ENCODE results near the gene CDH23.

CDH23 gene

GRCh38 chr10:71383972-71384687 lies 12.6 kb upstream of the CDH23 start:
- no peak overlapping the region for H3K4me3 ChIP-seq (ENCODE audit: low read length)
- no peak overlapping the region for H3K27ac ChIP-seq (ENCODE audit: low read length)
- no peaks in the 10 kb centered on the region for H3K36me3 ChIP-seq (ENCODE audit: insufficient read depth, low read depth, low read length)
- H3K4me1 ChIP-seq (ENCODE audit: insufficient read depth, low read length) = no peaks in the 10 kb centered on the region
- H3K9ac ChIP-seq (ENCODE audit: low read depth, low read length) = no peak overlapping the region
- no peaks in the 10 kb centered on the region for H3K9me3 ChIP-seq (ENCODE audit: insufficient read depth, low read depth, low read length)
- H3K27me3 ChIP-seq (ENCODE audit: insufficient read depth, low read length) = no peaks in the 10 kb centered on the region

- H3K27me3 ChIP-seq (ENCODE audit: insufficient read depth, low read length) = peaks cover 25% of the 10 kb centered on the region
- H3K9me3 ChIP-seq (ENCODE audit: insufficient read depth, low read depth, low read length) = no peaks in the 10 kb centered on the region
- H3K4me3 ChIP-seq (ENCODE audit: low read length) = no peak overlapping the region
- H3K27ac ChIP-seq (ENCODE audit: low read length) = no peak overlapping the region
- H3K4me1 ChIP-seq (ENCODE audit: insufficient read depth, low read length) = no peaks in the 10 kb centered on the region
- H3K36me3 ChIP-seq (ENCODE audit: insufficient read depth, low read depth, low read length) = no peaks in the 10 kb centered on the region
- no peak overlapping the region for H3K9ac ChIP-seq (ENCODE audit: low read depth, low read length)
Measured at GRCh38 chr10:71388171-71388570, 8.5 kb upstream of the CDH23 start.

- no peaks in the 10 kb centered on the region for H3K9me3 ChIP-seq (ENCODE audit: insufficient read depth, low read depth, low read length)
- H3K4me1 ChIP-seq (ENCODE audit: insufficient read depth, low read length) = no peaks in the 10 kb centered on the region
- H3K27me3 ChIP-seq (ENCODE audit: insufficient read depth, low read length) = peaks cover 31% of the 10 kb centered on the region
- H3K27ac ChIP-seq (ENCODE audit: low read length) = no peak overlapping the region
- no peak overlapping the region for H3K9ac ChIP-seq (ENCODE audit: low read depth, low read length)
- H3K36me3 ChIP-seq (ENCODE audit: insufficient read depth, low read depth, low read length) = no peaks in the 10 kb centered on the region
- no peak overlapping the region for H3K4me3 ChIP-seq (ENCODE audit: low read length)
Measured at GRCh38 chr10:71388583-71389310, 8.0 kb upstream of the CDH23 start.

- Histone ChIP-seq H3K9ac (ENCODE audit: low read depth, low read length) (no peak overlapping the region), H3K4me1 (ENCODE audit: insufficient read depth, low read length) (no peaks in the 10 kb centered on the region), H3K4me3 (ENCODE audit: low read length) (no peak overlapping the region), H3K36me3 (ENCODE audit: insufficient read depth, low read depth, low read length) (no peaks in the 10 kb centered on the region), H3K27me3 (ENCODE audit: insufficient read depth, low read length) (peaks cover 42% of the 10 kb centered on the region), H3K27ac (ENCODE audit: low read length) (no peak overlapping the region), H3K9me3 (ENCODE audit: insufficient read depth, low read depth, low read length) (no peaks in the 10 kb centered on the region)
Measured at GRCh38 chr10:71389768-71390460, 6.8 kb upstream of the CDH23 start.

- H3K9me3 ChIP-seq (ENCODE audit: insufficient read depth, low read depth, low read length) = no peaks in the 10 kb centered on the region
- no peak overlapping the region for H3K27ac ChIP-seq (ENCODE audit: low read length)
- H3K36me3 ChIP-seq (ENCODE audit: insufficient read depth, low read depth, low read length) = no peaks in the 10 kb centered on the region
- H3K9ac ChIP-seq (ENCODE audit: low read depth, low read length) = no peak overlapping the region
- H3K27me3 ChIP-seq (ENCODE audit: insufficient read depth, low read length) = peaks cover 48% of the 10 kb centered on the region
- H3K4me3 ChIP-seq (ENCODE audit: low read length) = no peak overlapping the region
- H3K4me1 ChIP-seq (ENCODE audit: insufficient read depth, low read length) = no peaks in the 10 kb centered on the region
Measured at GRCh38 chr10:71390461-71390835, 6.3 kb upstream of the CDH23 start.

- Histone ChIP-seq H3K9ac (ENCODE audit: low read depth, low read length) (no peak overlapping the region), H3K27ac (ENCODE audit: low read length) (no peak overlapping the region), H3K4me3 (ENCODE audit: low read length) (no peak overlapping the region), H3K27me3 (ENCODE audit: insufficient read depth, low read length) (peaks cover 54% of the 10 kb centered on the region), H3K36me3 (ENCODE audit: insufficient read depth, low read depth, low read length) (no peaks in the 10 kb centered on the region), H3K9me3 (ENCODE audit: insufficient read depth, low read depth, low read length) (no peaks in the 10 kb centered on the region), H3K4me1 (ENCODE audit: insufficient read depth, low read length) (no peaks in the 10 kb centered on the region)
Measured at GRCh38 chr10:71390921-71391690, 5.6 kb upstream of the CDH23 start.

GRCh38 chr10:71391701-71392100 lies 5.0 kb upstream of the CDH23 start:
- H3K4me3 ChIP-seq (ENCODE audit: low read length) = no peak overlapping the region
- H3K27ac ChIP-seq (ENCODE audit: low read length) = no peak overlapping the region
- peaks cover 55% of the 10 kb centered on the region for H3K27me3 ChIP-seq (ENCODE audit: insufficient read depth, low read length)
- no peak overlapping the region for H3K9ac ChIP-seq (ENCODE audit: low read depth, low read length)
- no peaks in the 10 kb centered on the region for H3K4me1 ChIP-seq (ENCODE audit: insufficient read depth, low read length)
- H3K36me3 ChIP-seq (ENCODE audit: insufficient read depth, low read depth, low read length) = no peaks in the 10 kb centered on the region
- no peaks in the 10 kb centered on the region for H3K9me3 ChIP-seq (ENCODE audit: insufficient read depth, low read depth, low read length)

GRCh38 chr10:71392292-71392691 lies 4.4 kb upstream of the CDH23 start:
- peaks cover 59% of the 10 kb centered on the region for H3K27me3 ChIP-seq (ENCODE audit: insufficient read depth, low read length)
- no peak overlapping the region for H3K27ac ChIP-seq (ENCODE audit: low read length)
- H3K9ac ChIP-seq (ENCODE audit: low read depth, low read length) = no peak overlapping the region
- no peaks in the 10 kb centered on the region for H3K4me1 ChIP-seq (ENCODE audit: insufficient read depth, low read length)
- H3K4me3 ChIP-seq (ENCODE audit: low read length) = no peak overlapping the region
- H3K9me3 ChIP-seq (ENCODE audit: insufficient read depth, low read depth, low read length) = no peaks in the 10 kb centered on the region
- no peaks in the 10 kb centered on the region for H3K36me3 ChIP-seq (ENCODE audit: insufficient read depth, low read depth, low read length)

- Histone ChIP-seq H3K4me1 (ENCODE audit: insufficient read depth, low read length) (no peaks in the 10 kb centered on the region), H3K36me3 (ENCODE audit: insufficient read depth, low read depth, low read length) (no peaks in the 10 kb centered on the region), H3K4me3 (ENCODE audit: low read length) (no peak overlapping the region), H3K27me3 (ENCODE audit: insufficient read depth, low read length) (peaks cover 67% of the 10 kb centered on the region), H3K27ac (ENCODE audit: low read length) (no peak overlapping the region), H3K9ac (ENCODE audit: low read depth, low read length) (no peak overlapping the region), H3K9me3 (ENCODE audit: insufficient read depth, low read depth, low read length) (no peaks in the 10 kb centered on the region)
Measured at GRCh38 chr10:71392791-71393781, 3.6 kb upstream of the CDH23 start.

GRCh38 chr10:71393841-71394475 lies 2.8 kb upstream of the CDH23 start:
- H3K9me3 ChIP-seq (ENCODE audit: insufficient read depth, low read depth, low read length) = no peaks in the 10 kb centered on the region
- H3K27ac ChIP-seq (ENCODE audit: low read length) = no peak overlapping the region
- H3K9ac ChIP-seq (ENCODE audit: low read depth, low read length) = no peak overlapping the region
- no peaks in the 10 kb centered on the region for H3K36me3 ChIP-seq (ENCODE audit: insufficient read depth, low read depth, low read length)
- H3K4me1 ChIP-seq (ENCODE audit: insufficient read depth, low read length) = 0 out of 2 replicates have a peak, but pooled peaks cover 3% of the 10 kb centered on the region
- peaks cover 76% of the 10 kb centered on the region for H3K27me3 ChIP-seq (ENCODE audit: insufficient read depth, low read length)
- H3K4me3 ChIP-seq (ENCODE audit: low read length) = no peak overlapping the region

Data from iPS-20b (cell line).